DMS 273 treated with DMSO at 0.1 percent for 48 hours (cell line): Measurements from ENCODE around the gene PKD1L1.

Experiments used
- DNase-seq: peaks from one replicate; lab custom pipeline; 2025; lab: John Stamatoyannopoulos, UW

Gene PKD1L1

GRCh38 chr7:47875406-47875805, 72.9 kb downstream of the PKD1L1 start:
- DNase-seq: no peak

GRCh38 chr7:47873762-47874161, 74.5 kb downstream of the PKD1L1 start:
- no peak for DNase-seq

- DNase-seq: no peak
Measured at GRCh38 chr7:47867286-47867685, 81.0 kb downstream of the PKD1L1 start.

- DNase-seq: no peak
Measured at GRCh38 chr7:47866120-47866519, 82.1 kb downstream of the PKD1L1 start.

GRCh38 chr7:47852330-47853245, 95.7 kb downstream of the PKD1L1 start:
- no peak for DNase-seq

GRCh38 chr7:47847207-47847606, 101.1 kb downstream of the PKD1L1 start:
- DNase-seq: no peak

GRCh38 chr7:47846138-47846836, 102.0 kb downstream of the PKD1L1 start:
- DNase-seq: no peak

- no peak for DNase-seq
Measured at GRCh38 chr7:47844311-47844710, 104.0 kb downstream of the PKD1L1 start.

GRCh38 chr7:47843291-47843690, 105.0 kb downstream of the PKD1L1 start:
- no peak for DNase-seq

GRCh38 chr7:47839381-47839780, 108.9 kb downstream of the PKD1L1 start:
- DNase-seq: no peak

- DNase-seq: no peak
Measured at GRCh38 chr7:47837826-47838225, 110.4 kb downstream of the PKD1L1 start.

- no peak for DNase-seq
Measured at GRCh38 chr7:47836503-47837202, 111.6 kb downstream of the PKD1L1 start.

GRCh38 chr7:47836080-47836479, 112.2 kb downstream of the PKD1L1 start:
- no peak for DNase-seq

- DNase-seq: no peak
Measured at GRCh38 chr7:47833211-47833610, 115.1 kb downstream of the PKD1L1 start.

GRCh38 chr7:47832105-47832715, 116.1 kb downstream of the PKD1L1 start:
- DNase-seq: no peak

- DNase-seq: no peak
Measured at GRCh38 chr7:47830015-47830414, 118.3 kb downstream of the PKD1L1 start.

GRCh38 chr7:47827871-47828270, 120.4 kb downstream of the PKD1L1 start:
- no peak for DNase-seq

GRCh38 chr7:47827351-47827756, 120.9 kb downstream of the PKD1L1 start:
- no peak for DNase-seq

GRCh38 chr7:47826754-47827153, 121.5 kb downstream of the PKD1L1 start:
- DNase-seq: no peak

- no peak for DNase-seq
Measured at GRCh38 chr7:47819607-47819920, 128.7 kb downstream of the PKD1L1 start.

- DNase-seq: no peak
Measured at GRCh38 chr7:47818796-47819606, 129.3 kb downstream of the PKD1L1 start.

- DNase-seq: no peak
Measured at GRCh38 chr7:47817917-47818316, 130.3 kb downstream of the PKD1L1 start.
